ENCODE measurements around the gene TRIL. TPM values are rescaled to one million over a fixed set of nuclear protein-coding genes. Genes with fewer than 3 reads are reported as not detected.

TRIL gene
- total RNA-seq, 1 experiment from 2014 or later, result 3.0 TPM

- DNase-seq (ENCODE audit: low spot score), result no peak
- no peak overlapping the region for H3K27ac Mint-ChIP-seq
- H3K27me3 Mint-ChIP-seq (ENCODE audit: low read depth), result no peaks in the 10 kb centered on the region
- H3K4me1 Mint-ChIP-seq, result peaks cover 45% of the 10 kb centered on the region
- TF ChIP-seq SMAD4 (CRISPR knock-in tag; IDR thresholded peaks at IDR 0.05) (no peak), TCF7 (CRISPR knock-in tag; IDR thresholded peaks at IDR 0.05; ENCODE audit: low read depth) (no peak), ZNF263 (CRISPR knock-in tag; IDR thresholded peaks at IDR 0.05; ENCODE audit: low read depth) (no peak), ZNF532 (CRISPR knock-in tag; IDR thresholded peaks at IDR 0.05; ENCODE audit: borderline replicate concordance) (no peak), USF2 (CRISPR knock-in tag; IDR thresholded peaks at IDR 0.05) (no peak), USF1 (CRISPR knock-in tag; IDR thresholded peaks at IDR 0.05) (no peak), NFE2L1 (CRISPR knock-in tag; IDR thresholded peaks at IDR 0.05) (no peak), ELF4 (CRISPR knock-in tag; IDR thresholded peaks at IDR 0.05; ENCODE audit: low read depth) (no peak), ZMAT4 (CRISPR knock-in tag; IDR thresholded peaks at IDR 0.05) (no peak), IRF2 (CRISPR knock-in tag; IDR thresholded peaks at IDR 0.05; ENCODE audit: borderline replicate concordance, low read depth) (no peak), E2F4 (CRISPR knock-in tag; IDR thresholded peaks at IDR 0.05; ENCODE audit: borderline replicate concordance, low read depth) (no peak), FOXK1 (CRISPR knock-in tag; IDR thresholded peaks at IDR 0.05) (no peak), IRF1 (CRISPR knock-in tag; IDR thresholded peaks at IDR 0.05) (no peak)
- ChIA-PET POLR2A (no interaction called here), CTCF (interaction anchor here (0.7 kb wide), 1 partner anchor 100 kb away, joined by 4 read pairs; no protein-coding TSS in a partner anchor)
- no peak overlapping the region for H3K4me3 Mint-ChIP-seq
- no peaks in the 10 kb centered on the region for H3K9me3 Mint-ChIP-seq
- ATAC-seq, result no peak
- no peaks in the 10 kb centered on the region for H3K36me3 Mint-ChIP-seq
Measured at GRCh38 chr7:28988091-28988490, 30.0 kb upstream of the TRIL start.

GRCh38 chr7:28986765-28987110 lies 28.6 kb upstream of the TRIL start:
- peaks cover 45% of the 10 kb centered on the region for H3K4me1 Mint-ChIP-seq
- H3K4me3 Mint-ChIP-seq, result no peak overlapping the region
- ChIA-PET POLR2A (no interaction called here), CTCF (interaction anchor here (0.6 to 4.0 kb wide), 4 partner anchors 30 to 120 kb away, joined by 3 to 35 read pairs (median 4); no protein-coding TSS in a partner anchor)
- no peak for ATAC-seq
- H3K27ac Mint-ChIP-seq, result no peak overlapping the region
- H3K36me3 Mint-ChIP-seq, result no peaks in the 10 kb centered on the region
- no peaks in the 10 kb centered on the region for H3K9me3 Mint-ChIP-seq
- no peaks in the 10 kb centered on the region for H3K27me3 Mint-ChIP-seq (ENCODE audit: low read depth)
- DNase-seq (ENCODE audit: low spot score), result no peak
- TF ChIP-seq JAZF1 (CRISPR knock-in tag; IDR thresholded peaks at IDR 0.05) (no peak), PREB (CRISPR knock-in tag; IDR thresholded peaks at IDR 0.05; ENCODE audit: borderline replicate concordance) (no peak), AFF4 (CRISPR knock-in tag; IDR thresholded peaks at IDR 0.05; ENCODE audit: borderline replicate concordance) (no peak), GRHL2 (CRISPR knock-in tag; IDR thresholded peaks at IDR 0.05; ENCODE audit: insufficient replicate concordance, severe bottlenecking) (no peak), FOXJ3 (CRISPR knock-in tag; IDR thresholded peaks at IDR 0.05; ENCODE audit: borderline replicate concordance) (no peak), PRRX2 (CRISPR knock-in tag; IDR thresholded peaks at IDR 0.05) (no peak), CREM (CRISPR knock-in tag; IDR thresholded peaks at IDR 0.05) (no peak)
